D721Med (cell line): ENCODE data around the gene ANKH.

ENCODE experiments used
- DNase-seq: peaks from one replicate; pipeline ENCODE4 v3.0.0; 2011; ENCODE audit warnings: low spot score; ENCODE audit not compliant: insufficient read length
- FAIRE-seq: peaks from 2 replicates; lab custom pipeline; 2011; peaks lifted over from hg19 to GRCh38; lab: Jason Lieb, UNC
- TF ChIP-seq, protein P1 (sequence below): IDR thresholded peaks from 2 replicates; pipeline ENCODE4 v1.5.1; 2012; ENCODE audit warnings: mild to moderate bottlenecking, control low read depth; ENCODE audit not compliant: insufficient read depth; ENCODE audit errors: missing control alignments

Gene ANKH

DNA sequence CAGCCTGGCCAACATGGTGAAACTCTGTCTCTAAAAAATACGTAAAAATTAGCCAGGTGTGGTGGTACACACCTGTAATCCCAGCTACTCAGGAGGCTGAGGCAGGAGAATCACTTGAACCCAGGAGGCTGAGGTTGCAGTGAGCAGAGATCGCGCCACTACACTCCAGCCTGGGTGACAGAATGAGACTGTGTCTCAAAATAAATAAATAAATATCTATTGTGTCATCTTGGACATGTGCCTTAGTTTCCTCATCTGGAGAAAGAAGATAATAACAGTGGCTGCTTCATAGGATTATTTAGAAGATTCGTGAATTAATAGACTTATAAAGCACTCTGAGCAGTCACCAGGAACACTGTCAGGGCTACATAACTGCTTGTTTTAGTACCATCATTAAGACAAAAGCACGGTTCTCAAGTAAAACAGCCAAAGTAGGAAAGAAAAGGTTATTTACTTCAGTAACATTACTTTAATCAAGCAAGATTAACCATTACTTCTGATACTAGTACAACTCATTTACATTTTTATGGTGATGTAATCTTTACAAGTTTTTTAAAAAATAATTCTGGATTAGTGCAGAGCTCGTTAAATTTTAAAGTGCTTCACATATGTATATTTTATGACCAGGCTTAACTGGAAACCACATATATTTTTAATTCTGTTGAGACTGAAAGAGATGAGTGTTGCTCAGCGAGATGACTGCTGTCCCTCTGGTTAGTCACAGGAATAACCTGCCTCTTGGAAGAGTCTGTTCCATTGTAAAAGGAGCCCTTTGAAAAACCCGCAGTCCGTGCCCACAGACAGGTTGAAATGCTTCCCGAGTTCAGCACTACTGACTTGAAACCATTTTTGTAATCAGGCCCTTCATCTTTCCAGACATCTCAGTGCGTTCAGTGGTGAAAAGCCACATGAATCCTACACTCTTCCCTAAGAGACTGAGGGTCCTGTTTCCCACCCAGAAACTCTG lies 36.7 kb downstream of the ANKH start:
- no peak for FAIRE-seq
- DNase-seq, result no peak
- TF ChIP-seq, protein P1, sequence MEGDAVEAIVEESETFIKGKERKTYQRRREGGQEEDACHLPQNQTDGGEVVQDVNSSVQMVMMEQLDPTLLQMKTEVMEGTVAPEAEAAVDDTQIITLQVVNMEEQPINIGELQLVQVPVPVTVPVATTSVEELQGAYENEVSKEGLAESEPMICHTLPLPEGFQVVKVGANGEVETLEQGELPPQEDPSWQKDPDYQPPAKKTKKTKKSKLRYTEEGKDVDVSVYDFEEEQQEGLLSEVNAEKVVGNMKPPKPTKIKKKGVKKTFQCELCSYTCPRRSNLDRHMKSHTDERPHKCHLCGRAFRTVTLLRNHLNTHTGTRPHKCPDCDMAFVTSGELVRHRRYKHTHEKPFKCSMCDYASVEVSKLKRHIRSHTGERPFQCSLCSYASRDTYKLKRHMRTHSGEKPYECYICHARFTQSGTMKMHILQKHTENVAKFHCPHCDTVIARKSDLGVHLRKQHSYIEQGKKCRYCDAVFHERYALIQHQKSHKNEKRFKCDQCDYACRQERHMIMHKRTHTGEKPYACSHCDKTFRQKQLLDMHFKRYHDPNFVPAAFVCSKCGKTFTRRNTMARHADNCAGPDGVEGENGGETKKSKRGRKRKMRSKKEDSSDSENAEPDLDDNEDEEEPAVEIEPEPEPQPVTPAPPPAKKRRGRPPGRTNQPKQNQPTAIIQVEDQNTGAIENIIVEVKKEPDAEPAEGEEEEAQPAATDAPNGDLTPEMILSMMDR, result no peak

DNA sequence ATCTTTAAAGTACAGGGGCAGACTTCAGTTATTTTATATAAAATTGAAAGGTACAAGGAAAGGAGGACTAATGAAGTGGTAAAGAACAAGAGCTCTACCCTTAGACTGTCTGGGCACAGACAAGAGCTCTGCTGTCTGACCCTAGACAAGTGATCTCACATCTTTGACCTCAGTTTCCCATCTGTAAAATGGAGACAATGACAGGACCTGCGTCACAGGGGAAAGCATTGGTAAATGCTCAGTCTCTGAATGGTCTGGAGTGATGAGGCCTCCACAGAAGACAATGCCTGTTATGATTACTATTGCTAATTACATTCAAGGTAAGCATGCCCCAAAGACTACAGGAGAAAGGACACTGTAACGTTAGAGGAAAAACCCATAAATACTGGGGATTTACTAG lies 37.5 kb downstream of the ANKH start:
- FAIRE-seq (no peak), DNase-seq (no peak)
- TF ChIP-seq, protein P1, result no peak

DNA sequence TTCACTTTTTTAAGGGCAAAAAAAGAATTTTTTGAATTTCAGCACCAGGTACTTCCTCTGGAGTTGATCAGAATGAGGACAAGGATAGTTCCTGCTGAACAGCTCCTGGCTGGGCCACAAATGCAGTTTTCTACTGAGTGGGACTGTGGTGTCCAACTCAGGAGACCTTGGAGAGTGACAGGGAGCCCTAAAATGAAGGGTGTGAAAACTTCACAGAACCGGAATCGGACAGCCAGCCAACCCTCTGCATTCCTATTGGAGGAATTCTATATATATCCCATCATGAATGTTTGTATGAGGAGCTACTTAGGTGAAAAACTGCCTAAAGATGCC lies 40.6 kb downstream of the ANKH start:
- FAIRE-seq (no peak), DNase-seq (no peak)
- TF ChIP-seq, protein P1, result no peak

DNA sequence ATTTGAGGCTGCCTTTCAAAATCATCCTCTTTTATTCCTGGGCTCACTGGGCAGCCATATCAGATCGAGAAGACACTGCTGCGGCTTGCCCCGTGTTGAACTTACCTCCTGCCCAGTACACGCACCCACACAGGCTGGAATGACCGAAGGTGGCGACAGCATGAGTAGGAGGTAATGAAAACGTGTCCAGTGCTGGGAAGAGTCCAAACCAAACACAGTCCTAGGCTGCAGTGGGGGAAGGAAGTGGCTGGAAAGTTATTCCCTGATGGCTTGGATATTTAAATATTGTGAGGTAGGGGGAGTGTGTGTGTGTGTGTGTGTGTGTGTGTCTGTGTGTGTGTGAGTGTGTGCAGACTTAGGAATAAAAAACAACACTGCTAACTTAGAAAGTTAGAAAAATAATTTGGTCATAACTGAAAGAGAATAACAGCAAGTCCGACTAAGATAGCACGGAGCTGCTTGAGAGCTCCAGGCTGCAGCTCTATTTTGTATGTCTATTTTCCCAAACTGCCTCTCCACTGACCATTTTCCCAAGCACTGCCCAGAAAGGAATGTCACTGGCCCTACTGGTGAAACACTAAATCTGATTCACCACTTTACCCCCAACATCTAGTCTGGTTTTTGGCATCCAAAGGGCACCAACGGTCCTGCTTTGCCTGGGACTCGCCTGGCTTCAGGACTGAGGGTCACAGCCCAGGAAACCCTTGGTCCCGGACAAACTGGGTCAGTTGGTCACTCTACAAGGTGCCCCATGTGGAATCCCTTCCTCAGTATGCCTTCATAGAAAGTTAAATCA lies 41.2 kb downstream of the ANKH start:
- DNase-seq (no peak), FAIRE-seq (no peak)
- TF ChIP-seq, protein P1, result no peak

DNA sequence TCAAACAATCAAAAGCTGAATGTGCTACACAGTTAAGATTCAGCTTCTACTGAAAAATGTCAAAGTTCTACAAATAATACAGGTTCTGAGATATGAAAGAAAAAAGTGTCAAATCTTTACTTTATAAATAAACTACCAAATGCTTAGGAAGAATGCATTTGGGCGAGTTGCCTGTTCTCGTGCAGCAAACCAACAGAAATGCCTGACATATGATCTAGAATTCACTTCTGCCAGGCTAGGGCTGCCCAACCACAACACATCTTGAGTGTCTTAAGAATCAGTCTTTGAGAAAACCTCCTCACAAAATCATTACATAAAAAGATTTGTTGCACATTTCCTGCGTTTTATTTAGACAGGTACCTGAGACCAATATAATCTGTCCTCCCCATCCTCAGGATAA lies 42.2 kb downstream of the ANKH start:
- FAIRE-seq (no peak), DNase-seq (no peak)
- TF ChIP-seq, protein P1, result no peak

DNA sequence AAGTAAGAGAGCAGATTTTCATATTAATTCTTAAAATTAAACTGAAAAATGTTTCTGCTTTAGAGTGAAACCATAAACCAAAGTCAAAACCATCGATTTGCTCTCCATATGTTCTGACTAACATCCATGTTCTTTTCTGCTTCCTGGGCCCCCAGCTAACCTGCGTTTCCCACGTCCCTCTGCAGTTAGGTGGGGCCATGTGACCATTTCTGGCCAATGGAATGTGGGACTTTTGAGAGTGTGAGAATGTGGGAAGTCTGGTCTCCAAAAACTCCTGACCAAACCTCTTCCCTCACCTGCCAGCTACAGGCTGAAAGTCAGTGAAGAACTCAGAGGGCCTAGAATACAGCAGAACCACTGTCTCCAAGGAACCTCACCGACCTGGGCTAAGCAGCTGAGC lies 44.9 kb downstream of the ANKH start:
- FAIRE-seq (no peak), DNase-seq (no peak)
- TF ChIP-seq, protein P1, result no peak
